HCT116 (cell line): Measurements from ENCODE around the gene IGFBP7. TPM values are rescaled to one million over a fixed set of nuclear protein-coding genes. Genes with fewer than 3 reads are reported as not detected.

Experiments used
- ATAC-seq: fragments of 200-7000 bp; cut with Tn5 transposase; 2 replicates; pipeline ENCODE4 v1.9.1; 2020; ENCODE audit warnings: mild to moderate bottlenecking, moderate library complexity
- BruUV-seq: library from RNA; stranded (reverse); fragments of 400-500 nt; replicated peaks from 2 replicates; lab custom pipeline; 2021; lab: Mats Ljungman, UMichigan
- CTCF ChIA-PET: fragments of 300-600 bp; sonication (Branson Sonifier 250); formaldehyde crosslinking; loops from one replicate; lab custom pipeline; 2021; ENCODE audit warnings: antibody characterized with exemption; lab: Charles Lee
- POLR2A ChIA-PET: fragments of 300-600, 350-600 bp; sonication (Branson Sonifier 250); formaldehyde crosslinking; loops from one replicate; lab custom pipeline; 2021; ENCODE audit warnings: antibody characterized with exemption; lab: Charles Lee
- RAD21 ChIA-PET, 2 experiments: fragments of 300-600 bp; sonication (Branson Sonifier 250); formaldehyde crosslinking; loops; one replicate each; lab custom pipeline; 2023; ENCODE audit warnings: low total read pairs in 2 of 2; ENCODE audit not compliant: uncharacterized antibody in 2 of 2, unreplicated experiment in 2 of 2, low non-redundant PET in 1 of 2; lab: Charles Lee
- DNase-seq: peaks from one replicate; pipeline ENCODE4 v3.0.0-alpha.2; 2010; ENCODE audit warnings: low read depth, low spot score
- H2AFZ ChIP-seq: fragments of 200-600 bp; shearing (Covaris generic), sonication (generic); 2 replicates; pipeline ENCODE4 v1.6.1; 2017; ENCODE audit warnings: low read depth, mixed run types, mixed read lengths, antibody characterized with exemption, low read length; ENCODE audit not compliant: poor library complexity, severe bottlenecking
- H3K27ac ChIP-seq: 2 replicates; pipeline ENCODE4 v1.5.1; 2012; ENCODE audit warnings: low read depth, low read length
- H3K27me3 ChIP-seq: fragments of 200-600 bp; sonication (generic); 2 replicates; pipeline ENCODE4 v1.6.1; 2016; ENCODE audit warnings: mixed run types, low read length, mixed read lengths; ENCODE audit not compliant: insufficient read depth
- H3K36me3 ChIP-seq, 2 experiments: fragments of 200-500 bp in 1 of 2; fragments of 200-600 bp in 1 of 2; sonication (Bioruptor generic) in 1 of 2; sonication (generic) in 1 of 2; 2 replicates each; pipeline versions ENCODE4 v1.5.1 to v1.6.1; 2014 to 2016; ENCODE audit warnings: low read length in 2 of 2, inconsistent platforms in 1 of 2, mixed read lengths in 1 of 2, mixed run types in 1 of 2; ENCODE audit not compliant: insufficient read depth in 2 of 2, control insufficient read depth in 1 of 2
- H3K4me1 ChIP-seq, 2 experiments: fragments of 200-600 bp in 1 of 2; sonication (generic) in 1 of 2; 2 replicates each; pipeline versions ENCODE4 v1.5.1 to v1.6.1; 2012 to 2017; ENCODE audit warnings: low read length in 2 of 2, inconsistent platforms in 1 of 2, mild to moderate bottlenecking in 1 of 2, mixed read lengths in 1 of 2, mixed run types in 1 of 2, moderate library complexity in 1 of 2; ENCODE audit not compliant: insufficient read depth in 2 of 2, control insufficient read depth in 1 of 2
- H3K4me2 ChIP-seq: fragments of 200-600 bp; sonication (generic); 2 replicates; pipeline ENCODE4 v1.6.1; 2017; ENCODE audit warnings: mixed run types, low read length, mixed read lengths
- H3K4me3 ChIP-seq, 2 experiments: fragments of 200-600 bp in 1 of 2; sonication (generic) in 1 of 2; replicated peaks in 1 of 2; 2 replicates each; pipeline ENCODE4 v1.5.1; 2011 to 2016; ENCODE audit warnings: low read length in 2 of 2, control low read depth in 1 of 2, low read depth in 1 of 2, mild to moderate bottlenecking in 1 of 2, mixed read lengths in 1 of 2, mixed run types in 1 of 2
- H3K79me2 ChIP-seq: fragments of 200-600 bp; sonication (generic); 2 replicates; pipeline ENCODE4 v1.6.1; 2017; ENCODE audit warnings: mild to moderate bottlenecking, mixed run types, low read length, moderate library complexity, mixed read lengths; ENCODE audit not compliant: insufficient read depth
- H3K9ac ChIP-seq: fragments of 200-600 bp; sonication (generic); 2 replicates; pipeline ENCODE4 v1.6.1; 2016; ENCODE audit warnings: low read length, mixed read lengths
- H3K9me2 ChIP-seq: fragments of 200-600 bp; sonication (generic), shearing (Covaris generic); 2 replicates; pipeline ENCODE4 v1.6.1; 2017; ENCODE audit warnings: mixed run types, mild to moderate bottlenecking, moderate library complexity; ENCODE audit not compliant: insufficient read depth
- H3K9me3 ChIP-seq, 2 experiments: fragments of 200-500 bp in 1 of 2; fragments of 200-600 bp in 1 of 2; sonication (Bioruptor generic) in 1 of 2; sonication (generic) in 1 of 2; 2 replicates each; pipeline ENCODE4 v1.6.1; 2014 to 2017; ENCODE audit warnings: low read length in 2 of 2, mixed read lengths in 2 of 2, inconsistent platforms in 1 of 2, low read depth in 1 of 2, mild to moderate bottlenecking in 1 of 2, mixed run types in 1 of 2, moderate library complexity in 1 of 2; ENCODE audit not compliant: control insufficient read depth in 1 of 2, insufficient read depth in 1 of 2
- H4K20me1 ChIP-seq: fragments of 200-600 bp; sonication (generic), shearing (Covaris generic); 2 replicates; pipeline ENCODE4 v1.6.1; 2017; ENCODE audit warnings: mixed run types, mild to moderate bottlenecking, moderate library complexity; ENCODE audit not compliant: insufficient read depth
- CEBPB ChIP-seq: IDR thresholded peaks from 2 replicates; pipeline ENCODE4 v1.6.1; 2012; ENCODE audit warnings: low read depth
- EGR1 ChIP-seq: IDR thresholded peaks from 2 replicates; pipeline ENCODE4 v1.6.1; 2012; ENCODE audit warnings: low read depth
- EZH2 ChIP-seq: fragments of 200-600 bp; sonication (generic); IDR thresholded peaks from 2 replicates; pipeline ENCODE4 v1.6.1; 2017; ENCODE audit warnings: antibody characterized with exemption, mixed run types
- POLR2AphosphoS5 ChIP-seq: IDR thresholded peaks from 2 replicates; pipeline ENCODE4 v1.6.1; 2011; ENCODE audit warnings: mild to moderate bottlenecking, low read depth, low read length, moderate library complexity
- SRF ChIP-seq: IDR thresholded peaks from 2 replicates; pipeline ENCODE4 v1.6.1; 2012; ENCODE audit warnings: low read depth
- TCF7L2 ChIP-seq: IDR thresholded peaks from 2 replicates; pipeline ENCODE4 v1.7.0; 2011; ENCODE audit warnings: borderline replicate concordance, inconsistent platforms; ENCODE audit not compliant: insufficient read depth, insufficient read length; ENCODE audit errors: extremely low read depth
- intact Hi-C: fragments of 100-400 bp; cut with micrococcal nuclease; formaldehyde crosslinking; loops from 2 replicates; pipeline ENCODE4 v1.10.0; 2022
- total RNA-seq: library from RNA; stranded (reverse); gene quantifications from one replicate; pipeline ENCODE4 v1.2.1, GENCODE V29; 2021; ENCODE audit not compliant: unreplicated experiment
- TF ChIP-seq, protein P1 (sequence below), 3 experiments: fragments of 200-600 bp in 1 of 3; sonication (generic) in 1 of 3; IDR thresholded peaks in 2 of 3; conservative IDR thresholded peaks in 1 of 3; 2 replicates each; pipeline ENCODE4 v1.5.1; 2012 to 2017; ENCODE audit warnings: low read depth in 2 of 3, low read length in 2 of 3, antibody characterized with exemption in 1 of 3, borderline replicate concordance in 1 of 3, control low read depth in 1 of 3, mild to moderate bottlenecking in 1 of 3, mixed read lengths in 1 of 3, mixed run types in 1 of 3, moderate library complexity in 1 of 3; ENCODE audit not compliant: insufficient read depth in 1 of 3

Gene IGFBP7
- total RNA-seq, 1 experiment from 2014 or later, result 0.91 TPM

DNA sequence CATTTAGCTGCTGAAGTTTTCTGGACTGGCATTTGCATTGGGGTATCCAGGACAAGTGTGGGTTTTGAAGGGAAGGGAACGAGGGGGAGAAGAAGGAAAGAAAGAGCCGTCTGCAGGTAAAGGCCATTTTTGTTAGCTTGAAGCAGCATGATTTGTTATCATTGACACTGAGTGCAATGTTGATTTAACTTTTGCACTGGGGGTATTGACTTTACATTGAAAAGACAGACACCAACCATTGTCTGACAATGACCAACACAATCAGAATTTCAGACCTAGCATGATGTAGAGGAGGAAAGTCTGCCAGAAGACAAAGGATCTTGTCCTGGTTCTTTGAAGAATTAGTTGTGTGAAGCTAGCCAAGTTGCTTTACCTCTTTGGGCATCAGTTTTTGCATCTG lies 39.6 kb upstream of the IGFBP7 start (continued):
- TF ChIP-seq EGR1 (no peak), TCF7L2 (no peak), POLR2AphosphoS5 (no peak), CEBPB (no peak)
- TF ChIP-seq, protein P1, sequence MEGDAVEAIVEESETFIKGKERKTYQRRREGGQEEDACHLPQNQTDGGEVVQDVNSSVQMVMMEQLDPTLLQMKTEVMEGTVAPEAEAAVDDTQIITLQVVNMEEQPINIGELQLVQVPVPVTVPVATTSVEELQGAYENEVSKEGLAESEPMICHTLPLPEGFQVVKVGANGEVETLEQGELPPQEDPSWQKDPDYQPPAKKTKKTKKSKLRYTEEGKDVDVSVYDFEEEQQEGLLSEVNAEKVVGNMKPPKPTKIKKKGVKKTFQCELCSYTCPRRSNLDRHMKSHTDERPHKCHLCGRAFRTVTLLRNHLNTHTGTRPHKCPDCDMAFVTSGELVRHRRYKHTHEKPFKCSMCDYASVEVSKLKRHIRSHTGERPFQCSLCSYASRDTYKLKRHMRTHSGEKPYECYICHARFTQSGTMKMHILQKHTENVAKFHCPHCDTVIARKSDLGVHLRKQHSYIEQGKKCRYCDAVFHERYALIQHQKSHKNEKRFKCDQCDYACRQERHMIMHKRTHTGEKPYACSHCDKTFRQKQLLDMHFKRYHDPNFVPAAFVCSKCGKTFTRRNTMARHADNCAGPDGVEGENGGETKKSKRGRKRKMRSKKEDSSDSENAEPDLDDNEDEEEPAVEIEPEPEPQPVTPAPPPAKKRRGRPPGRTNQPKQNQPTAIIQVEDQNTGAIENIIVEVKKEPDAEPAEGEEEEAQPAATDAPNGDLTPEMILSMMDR (IDR thresholded peaks at IDR 0.05 in 2 of 3, conservative IDR thresholded peaks at IDR 0.05 in 1 of 3; ENCODE audit: borderline replicate concordance in 1 of 3, insufficient read depth in 1 of 3, low read depth in 2 of 3, low read length in 2 of 3), result no peak

DNA sequence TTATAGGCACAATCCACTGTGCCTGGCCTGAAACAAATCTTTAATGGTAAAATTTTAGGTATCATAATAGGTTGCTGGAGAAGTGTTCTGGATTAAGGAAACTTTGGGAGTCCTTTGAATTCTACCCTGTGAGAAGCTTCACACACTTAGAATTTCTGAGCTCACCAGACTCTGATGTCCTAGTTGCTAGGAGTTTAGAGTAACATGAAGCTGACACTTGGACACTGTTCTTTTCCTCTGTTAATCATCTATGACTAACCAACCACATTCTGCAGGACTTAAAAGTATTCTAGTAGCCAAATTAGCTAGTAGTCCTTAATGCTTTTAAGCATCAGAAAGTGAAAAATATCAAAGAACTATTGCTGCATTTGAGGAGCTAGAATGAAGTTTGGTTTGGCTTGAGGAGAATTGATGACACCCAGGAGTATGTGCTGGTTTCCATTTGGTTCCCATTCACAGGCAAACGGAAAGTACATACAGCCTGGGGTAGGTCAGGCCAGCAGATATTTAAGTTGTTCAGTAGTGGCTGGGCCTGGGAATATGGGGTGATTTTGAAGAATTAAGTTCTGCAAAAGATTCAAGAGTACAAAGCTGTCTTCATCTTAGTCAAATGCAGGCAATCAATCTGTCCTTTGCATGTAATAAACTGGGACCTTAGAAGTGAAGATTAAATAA lies 38.8 kb upstream of the IGFBP7 start:
- CTCF ChIA-PET, result interaction anchor here (2.2 kb wide), 1 partner anchor 14 kb away, joined by 7 read pairs; no protein-coding TSS in a partner anchor
- Histone ChIP-seq H3K27ac (no peak overlapping the region), H3K27me3 (peaks cover 43% of the 10 kb centered on the region)
- ATAC-seq, result no peak
- TF ChIP-seq, protein P1 (IDR thresholded peaks at IDR 0.05 in 2 of 3, conservative IDR thresholded peaks at IDR 0.05 in 1 of 3; ENCODE audit: borderline replicate concordance in 1 of 3, insufficient read depth in 1 of 3, low read depth in 2 of 3, low read length in 2 of 3), result no peak
- TF ChIP-seq TCF7L2 (no peak), SRF (no peak), EZH2 (no peak)
- TF ChIP-seq, all 23 proteins: peak for 0
- no peak overlapping the region for H2AFZ ChIP-seq
- no TSS peak for BruUV-seq
- H3K36me3 ChIP-seq, result no peaks in the 10 kb centered on the region
- H3K9me3 ChIP-seq, result no peaks in the 10 kb centered on the region
- H4K20me1 ChIP-seq, result no peaks in the 10 kb centered on the region
- H3K9ac ChIP-seq, result no peak overlapping the region
- no peak overlapping the region for H3K4me2 ChIP-seq
- H3K4me3 ChIP-seq, result no peak overlapping the region
- DNase-seq, result no peak
- no peaks in the 10 kb centered on the region for H3K9me2 ChIP-seq
- intact Hi-C loops, result no loop called here
- H3K79me2 ChIP-seq, result no peaks in the 10 kb centered on the region
- no peaks in the 10 kb centered on the region for H3K4me1 ChIP-seq
- ChIA-PET RAD21 (no interaction called here), POLR2A (no interaction called here)
